ENCODE measurements around the gene OVOL2.
A peak's percentile ranks its signal among the peaks of the same experiment; 100 is the strongest.
"Not testable (repeated sequence)": the region's sequence is repeated elsewhere in the genome, so short reads cannot be mapped to it uniquely, and the experiment has no call there.

Gene OVOL2

GRCh38 chr20:18057101-18057993 is at the start of gene OVOL2:
TSS of gene OVOL2 (minus strand) at chr20:18057916. CDS start at chr20:18057634, 282 bp downstream.
- DNase-seq: peak; percentile 52

- DNase-seq: no peak
Observed at GRCh38 chr20:18103497-18103896, 45.8 kb upstream of the OVOL2 start.

- no peak for DNase-seq
Observed at GRCh38 chr20:18101125-18101810, 43.6 kb upstream of the OVOL2 start.

- DNase-seq: not testable (repeated sequence)
Observed at GRCh38 chr20:18100569-18100968, 42.9 kb upstream of the OVOL2 start.

DNA sequence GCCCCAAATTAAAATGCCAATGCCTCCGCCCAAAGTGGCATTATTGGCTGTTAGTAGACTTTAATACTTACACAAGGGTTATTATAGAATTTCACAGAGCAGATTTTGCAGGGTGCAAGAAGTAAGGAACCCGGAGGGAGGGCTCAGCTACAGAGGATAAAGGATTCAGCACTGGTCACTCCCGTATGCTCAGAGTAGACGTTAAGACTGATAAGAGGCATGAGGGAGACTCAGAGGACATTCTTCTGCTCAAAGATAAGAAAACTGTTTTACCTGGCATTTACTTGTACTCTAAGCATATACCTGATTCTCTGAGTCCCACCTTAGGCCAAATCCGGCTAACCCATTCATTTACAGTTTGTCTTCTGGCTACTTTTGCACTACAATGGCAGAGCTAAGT is 36.5 kb upstream of the OVOL2 start:
- no peak for DNase-seq

DNA sequence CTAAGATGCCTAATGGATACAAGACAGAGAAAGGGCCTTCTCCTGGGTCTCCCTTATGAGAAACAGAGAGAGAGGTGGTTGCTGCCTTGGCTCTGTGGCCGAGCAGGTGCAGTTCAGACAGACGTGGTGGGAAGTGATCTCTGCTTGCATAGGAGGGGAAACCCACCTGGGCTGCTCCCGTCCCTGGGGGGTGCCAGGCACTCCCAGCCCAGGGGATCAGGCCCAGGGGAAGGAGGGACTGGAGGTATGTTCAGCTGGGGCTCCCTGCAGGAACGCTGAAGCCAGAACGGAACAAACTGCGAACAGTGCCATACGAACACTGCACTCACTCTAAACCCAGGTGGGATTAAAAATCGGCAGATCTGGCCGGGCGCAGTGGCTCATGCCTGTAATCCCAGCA is 35.7 kb upstream of the OVOL2 start:
- no peak for DNase-seq

GRCh38 chr20:18092890-18093289 is 35.2 kb upstream of the OVOL2 start:
- no peak for DNase-seq

DNA sequence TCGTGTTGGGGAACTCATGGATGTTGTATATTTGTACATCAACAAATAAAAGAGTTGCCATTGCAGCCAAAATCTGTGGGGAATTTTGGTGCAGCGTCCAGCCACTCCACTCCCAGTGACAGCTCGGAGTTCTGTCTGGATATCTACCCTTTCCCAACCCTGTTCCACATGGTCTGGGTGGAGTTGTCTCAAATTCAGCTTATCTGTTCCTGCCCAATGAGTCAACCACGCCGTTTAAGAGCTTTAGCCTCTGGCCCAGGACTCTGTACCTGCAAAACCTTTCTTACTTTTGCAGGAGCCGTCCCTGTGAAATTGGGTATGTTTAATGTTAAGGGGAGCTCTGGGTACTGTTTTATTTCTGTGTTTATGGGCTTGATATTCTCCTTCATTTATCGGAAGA is 33.9 kb upstream of the OVOL2 start:
- DNase-seq: no peak

DNA sequence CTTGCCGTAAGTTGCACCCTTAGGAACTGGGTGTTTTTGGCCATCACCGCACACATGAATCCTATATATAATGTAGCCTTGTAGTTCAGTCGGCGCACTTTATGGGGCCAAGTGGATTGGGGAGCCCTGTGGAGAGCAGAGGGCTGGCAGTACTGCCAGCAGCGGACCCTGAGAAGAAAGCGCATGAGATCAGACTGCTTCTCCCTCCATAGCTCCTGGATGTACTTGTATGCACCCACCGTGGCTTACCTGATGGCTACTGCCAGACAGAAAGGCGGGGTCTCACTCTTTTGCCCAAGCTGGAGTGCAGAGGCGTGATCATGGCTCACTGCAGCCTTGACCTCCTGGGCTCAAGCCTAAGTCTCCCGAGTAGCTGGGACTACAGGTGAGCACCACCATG is 32.8 kb upstream of the OVOL2 start:
- DNase-seq: no peak

DNA sequence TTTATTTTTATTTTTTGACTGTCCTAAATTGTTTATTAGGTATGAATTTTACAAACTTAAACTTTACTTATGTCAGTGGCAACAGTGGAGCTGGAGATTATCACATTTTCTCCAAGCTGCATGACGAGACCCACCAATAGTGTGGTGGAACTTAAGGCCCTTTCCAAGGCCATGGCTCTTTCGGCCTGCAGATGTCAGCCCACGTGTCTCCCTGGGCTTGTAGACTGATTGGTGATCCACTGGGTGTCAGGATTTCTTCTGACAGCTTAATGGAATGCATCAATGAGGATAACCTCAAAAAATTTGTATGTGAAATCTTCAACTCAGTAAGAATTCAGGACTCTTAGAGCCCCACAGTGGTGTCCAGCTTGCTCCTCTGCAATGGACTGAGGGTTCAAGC is 32.3 kb upstream of the OVOL2 start:
- DNase-seq: no peak

- DNase-seq: not testable (repeated sequence)
Observed at GRCh38 chr20:18088841-18089240, 31.1 kb upstream of the OVOL2 start.

DNA sequence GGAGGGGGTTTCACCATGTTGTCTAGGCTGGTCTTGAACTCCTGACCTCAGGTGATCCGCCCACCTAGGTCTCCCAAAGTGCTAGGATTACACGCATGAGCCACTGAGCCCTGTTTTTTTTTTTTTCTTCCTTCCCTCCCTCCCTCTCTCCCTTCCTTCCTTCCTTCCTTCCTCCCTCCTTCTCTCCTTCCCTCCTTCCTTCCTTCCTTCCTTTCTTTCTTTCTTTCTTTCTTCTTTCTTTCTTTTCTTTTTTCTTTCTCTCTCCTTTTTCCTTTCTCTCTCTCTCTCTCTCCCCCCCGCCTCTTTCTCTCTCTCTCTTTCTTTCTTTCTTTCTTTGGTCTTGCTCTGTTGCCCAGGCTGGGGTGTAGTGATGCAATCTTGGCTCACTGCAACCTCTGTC is 30.6 kb upstream of the OVOL2 start:
- not testable (repeated sequence) for DNase-seq

GRCh38 chr20:18087054-18087453 is 29.3 kb upstream of the OVOL2 start:
- no peak for DNase-seq

DNA sequence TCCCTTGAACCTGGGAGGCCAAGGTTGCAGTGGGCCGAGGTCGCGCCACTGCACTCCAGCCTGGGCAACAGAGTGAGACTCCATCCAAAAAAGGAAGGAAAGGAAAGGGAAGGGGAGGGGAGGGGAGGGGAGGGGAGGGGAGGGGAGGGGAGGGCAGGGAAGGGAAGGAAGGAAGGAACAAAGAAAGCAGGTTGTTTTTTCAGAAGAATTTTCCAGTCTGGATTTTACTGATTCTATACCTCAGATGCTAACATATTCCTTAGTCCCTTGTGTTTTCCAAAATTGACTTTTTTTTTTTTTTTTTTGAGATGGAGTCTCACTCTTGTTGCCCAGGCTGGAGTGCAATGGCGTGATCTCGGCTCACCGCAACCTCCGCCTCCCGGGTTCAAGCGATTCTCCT is 23.1 kb upstream of the OVOL2 start:
- not testable (repeated sequence) for DNase-seq

- no peak for DNase-seq
Observed at GRCh38 chr20:18079756-18080353, 22.1 kb upstream of the OVOL2 start.

- no peak for DNase-seq
Observed at GRCh38 chr20:18077157-18077556, 19.4 kb upstream of the OVOL2 start.

- DNase-seq: no peak
Observed at GRCh38 chr20:18072532-18072931, 14.8 kb upstream of the OVOL2 start.

GRCh38 chr20:18066421-18067333 is 9.0 kb upstream of the OVOL2 start:
- DNase-seq: no peak

DNA sequence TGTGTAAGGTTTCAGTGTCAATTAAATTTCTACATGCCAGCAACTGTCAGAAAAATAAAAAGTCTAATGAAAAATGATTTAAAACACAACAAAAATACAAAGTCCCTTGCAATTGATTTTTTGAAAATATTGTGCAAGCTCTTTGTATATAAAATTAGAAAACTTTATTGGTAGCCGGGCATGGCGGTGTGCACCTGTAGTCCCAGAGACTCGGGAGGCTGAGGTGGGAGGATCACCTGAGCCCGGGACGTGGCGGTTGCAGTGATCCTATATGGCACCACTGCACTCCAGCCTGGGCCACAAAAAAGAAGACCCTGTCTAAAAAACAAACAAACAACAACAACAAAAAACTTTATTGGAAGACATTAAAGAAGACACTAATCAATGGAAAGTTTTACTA is 6.0 kb upstream of the OVOL2 start:
- DNase-seq: no peak

DNA sequence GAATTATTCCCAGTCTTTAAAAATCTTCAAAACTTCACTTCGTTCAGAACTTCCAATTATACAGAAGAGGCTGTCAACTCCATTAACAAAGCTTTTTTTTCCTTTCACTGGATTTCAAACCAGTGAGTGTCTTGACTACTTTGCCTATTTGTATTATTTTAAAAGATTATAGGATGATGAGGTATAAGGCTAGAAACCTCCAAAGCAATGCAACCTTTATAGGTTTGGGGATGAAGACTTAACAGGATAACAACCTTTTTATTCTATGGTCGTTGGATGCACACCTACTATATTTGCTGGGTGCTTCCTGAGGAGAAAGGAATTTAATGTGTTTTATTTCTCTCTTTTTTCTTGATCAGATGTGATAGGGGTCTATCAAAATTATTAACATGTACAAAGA is 1.9 kb upstream of the OVOL2 start:
- no peak for DNase-seq

DNA sequence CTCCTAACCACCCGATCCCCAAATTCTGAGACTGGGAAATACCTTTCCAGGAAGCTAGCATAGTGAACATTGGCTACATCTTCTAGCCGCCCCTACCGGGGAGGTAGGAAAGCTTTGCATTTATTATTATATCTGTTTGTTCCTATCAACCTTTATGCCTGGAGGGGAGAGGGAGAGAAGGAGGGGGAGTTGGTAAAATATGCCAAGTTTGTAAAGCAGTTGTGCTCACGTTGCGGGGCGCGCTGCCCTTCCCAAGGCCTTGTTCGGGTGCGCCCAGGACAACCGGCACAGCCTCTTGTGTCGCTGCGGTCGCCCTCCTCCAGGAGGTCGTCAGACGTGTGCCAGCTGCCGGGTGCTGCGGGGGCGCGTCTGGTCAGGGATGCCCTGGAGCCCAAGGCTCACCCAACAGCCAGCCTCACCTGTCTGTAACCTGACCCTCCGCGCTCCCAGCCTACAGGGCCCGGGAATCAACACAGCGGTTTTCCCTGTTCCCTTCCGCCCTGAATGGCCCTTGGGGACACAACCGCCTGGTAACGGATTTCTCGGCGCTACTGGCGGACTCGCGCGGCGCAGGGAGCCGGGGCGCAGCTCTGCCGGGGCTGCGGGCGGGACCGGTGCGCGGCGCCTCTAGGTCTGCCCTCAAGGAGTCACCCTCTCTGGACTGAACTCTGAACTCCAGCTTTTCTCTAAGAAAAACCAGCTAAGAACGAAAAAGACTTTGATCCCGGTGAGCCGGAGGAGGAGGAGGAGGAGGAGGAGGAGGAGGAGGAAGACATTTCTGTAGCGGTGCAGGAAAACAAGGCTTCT is 1.1 kb upstream of the OVOL2 start:
- DNase-seq: peak; percentile 80

DNA sequence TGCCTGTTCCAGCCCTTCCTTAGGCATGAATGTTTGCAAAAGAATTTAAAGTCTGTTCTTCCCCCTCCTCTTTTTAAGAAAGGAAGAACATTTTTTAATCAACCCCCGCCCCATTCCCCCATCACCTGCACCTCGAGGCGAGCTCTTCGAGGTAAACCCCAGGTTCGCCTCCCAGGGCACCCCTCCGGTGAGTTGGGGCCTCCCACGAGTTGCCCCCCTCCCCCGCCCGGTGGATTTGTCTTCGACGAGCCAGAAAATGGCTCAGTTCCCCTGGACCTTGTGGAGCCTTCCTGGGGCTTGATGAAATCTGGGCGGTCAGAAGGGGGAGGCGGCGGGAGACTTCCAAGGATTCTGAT is 256 bp upstream of the OVOL2 start:
- DNase-seq: no peak

Measured in retina (tissue), 1 donor.